GM19395 (cell line): ENCODE results near the gene SLC43A1.
"Not testable (repeated sequence)": the region's sequence is repeated elsewhere in the genome, so short reads cannot be mapped to it uniquely, and the experiment has no call there.

Source experiments
- ATAC-seq: cut with Tn5 transposase; IDR thresholded peaks from one replicate; pipeline ENCODE4 v1.9.1; 2021; ENCODE audit warnings: mild to moderate bottlenecking, moderate library complexity; ENCODE audit not compliant: unreplicated experiment

SLC43A1 gene

GRCh38 chr11:57515332-57516060 lies at the start of gene SLC43A1:
TSS of gene SLC43A1 (minus strand) at chr11:57515702. CDS start at chr11:57514111, 1,591 bp downstream.
- peak; percentile 53 for ATAC-seq

- no peak for ATAC-seq
These were observed 47.1 kb upstream of the SLC43A1 start for GRCh38 chr11:57562596-57562995.

GRCh38 chr11:57560146-57560545 lies 44.6 kb upstream of the SLC43A1 start:
- no peak for ATAC-seq

GRCh38 chr11:57556041-57556440 lies 40.5 kb upstream of the SLC43A1 start:
- no peak for ATAC-seq

GRCh38 chr11:57555393-57555792 lies 39.9 kb upstream of the SLC43A1 start:
- no peak for ATAC-seq

- no peak for ATAC-seq
These were observed 37.0 kb upstream of the SLC43A1 start for GRCh38 chr11:57552479-57552878.

GRCh38 chr11:57551941-57552340 lies 36.4 kb upstream of the SLC43A1 start:
- ATAC-seq: no peak

- ATAC-seq: no peak
These were observed 34.5 kb upstream of the SLC43A1 start for GRCh38 chr11:57549983-57550382.

- ATAC-seq: peak; percentile 93
These were observed 32.4 kb upstream of the SLC43A1 start for GRCh38 chr11:57547854-57548377.

- ATAC-seq: peak; percentile 66
These were observed 31.5 kb upstream of the SLC43A1 start for GRCh38 chr11:57546869-57547475.

GRCh38 chr11:57546451-57546850 lies 30.9 kb upstream of the SLC43A1 start:
- no peak for ATAC-seq

GRCh38 chr11:57545883-57546282 lies 30.4 kb upstream of the SLC43A1 start:
- ATAC-seq: no peak

GRCh38 chr11:57544566-57544965 lies 29.1 kb upstream of the SLC43A1 start:
- ATAC-seq: no peak

- no peak for ATAC-seq
These were observed 28.1 kb upstream of the SLC43A1 start for GRCh38 chr11:57543593-57543992.

GRCh38 chr11:57542582-57542981 lies 27.1 kb upstream of the SLC43A1 start:
- ATAC-seq: no peak

- ATAC-seq: no peak
These were observed 25.7 kb upstream of the SLC43A1 start for GRCh38 chr11:57541169-57541568.

- no peak for ATAC-seq
These were observed 23.8 kb upstream of the SLC43A1 start for GRCh38 chr11:57539342-57539741.

GRCh38 chr11:57536947-57537619 lies 21.6 kb upstream of the SLC43A1 start, which contains the start of gene SMTNL1:
TSS of gene SMTNL1 (plus strand) at chr11:57537595. CDS start at chr11:57542643, 5,048 bp downstream.
- ATAC-seq: no peak

GRCh38 chr11:57534449-57534848 lies 18.9 kb upstream of the SLC43A1 start:
- ATAC-seq: not testable (repeated sequence)

GRCh38 chr11:57530596-57531507 lies 15.3 kb upstream of the SLC43A1 start, which contains the start of gene TIMM10:
TSS of gene TIMM10 (minus strand) at chr11:57530754. CDS start at chr11:57530189, 565 bp downstream.
- peak; percentile 98 for ATAC-seq
